B cell (primary cell): ENCODE measurements around the gene MANEA. TPM values are rescaled to one million over a fixed set of nuclear protein-coding genes. Genes with fewer than 3 reads are reported as not detected.

ENCODE experiments used
- ATAC-seq: fragments of 200-7000 bp; cut with Tn5 transposase; one replicate; pipeline ENCODE4 v1.10.0; 2021; ENCODE audit warnings: low read depth, mild to moderate bottlenecking, moderate number of reproducible peaks, moderate library complexity
- CTCF ChIA-PET: fragments of 350-600 bp; sonication (Branson Sonifier 250); formaldehyde crosslinking; loops from one replicate; lab custom pipeline; 2021; ENCODE audit warnings: antibody characterized with exemption, inconsistent platforms; lab: Charles Lee
- POLR2A ChIA-PET: fragments of 350-600 bp; sonication (Branson Sonifier 250); formaldehyde crosslinking; loops from one replicate; lab custom pipeline; 2021; ENCODE audit warnings: antibody characterized with exemption; lab: Charles Lee
- DNase-seq: peaks from one replicate; pipeline ENCODE4 v3.0.0; 2013
- H2AFZ ChIP-seq: 2 replicates; pipeline ENCODE4 v1.6.1; 2012; ENCODE audit warnings: mild to moderate bottlenecking, low read depth, low read length; ENCODE audit not compliant: insufficient read depth, poor library complexity, severe bottlenecking
- H3K27ac ChIP-seq, 2 donors: 1 replicate in 1 of 2; 2 replicates in 1 of 2; pipeline ENCODE4 v1.5.1; 2012 to 2013; ENCODE audit warnings: low read length in 2 of 2, mild to moderate bottlenecking in 2 of 2, moderate library complexity in 1 of 2
- H3K27me3 ChIP-seq, 4 experiments: fragments of 200-600 bp in 1 of 4; sonication (generic) in 1 of 4; replicated peaks in 1 of 4; 1 replicate in 2 of 4; 2 replicates in 2 of 4; pipeline versions ENCODE4 v1.6.1 to v1.7.0; 2013 to 2016; ENCODE audit warnings: low read length in 3 of 4, mild to moderate bottlenecking in 2 of 4, mixed read lengths in 1 of 4, moderate library complexity in 1 of 4; ENCODE audit not compliant: insufficient read depth in 4 of 4, control insufficient read depth in 3 of 4; ENCODE audit errors: control extremely low read depth in 1 of 4
- H3K36me3 ChIP-seq, 2 experiments: replicated peaks in 1 of 2; 1 replicate in 1 of 2; 2 replicates in 1 of 2; pipeline versions ENCODE4 v1.6.1 to v1.7.1; 2013; ENCODE audit warnings: low read length in 1 of 2; ENCODE audit not compliant: insufficient read depth in 2 of 2, control insufficient read depth in 1 of 2; ENCODE audit errors: control extremely low read depth in 1 of 2, extremely low read depth in 1 of 2
- H3K4me1 ChIP-seq, 2 donors: fragments of 200-600 bp in 1 of 2; sonication (generic) in 1 of 2; 1 replicate in 1 of 2; 2 replicates in 1 of 2; pipeline versions ENCODE4 v1.5.1 to v1.6.1; 2013 to 2017; ENCODE audit warnings: low read length in 2 of 2; ENCODE audit not compliant: control insufficient read depth in 2 of 2, insufficient read depth in 2 of 2
- H3K4me2 ChIP-seq: replicated peaks from 2 replicates; pipeline ENCODE3; 2012; ENCODE audit warnings: mild to moderate bottlenecking, low read depth, low read length; ENCODE audit not compliant: poor library complexity, severe bottlenecking
- H3K4me3 ChIP-seq, 5 experiments: fragments of 200-600 bp in 1 of 5; sonication (generic) in 1 of 5; 1 replicate in 3 of 5; 2 replicates in 2 of 5; pipeline versions ENCODE4 v1.5.1 to v1.7.0; 2011 to 2016; ENCODE audit warnings: low read length in 4 of 5, mild to moderate bottlenecking in 4 of 5, low read depth in 2 of 5, control low read depth in 1 of 5, moderate library complexity in 1 of 5; ENCODE audit not compliant: insufficient read depth in 1 of 5; ENCODE audit errors: control extremely low read depth in 1 of 5, extremely low read depth in 1 of 5
- H3K79me2 ChIP-seq: fragments of 200-600 bp; sonication (generic); one replicate; pipeline ENCODE4 v1.6.0; 2016; ENCODE audit warnings: low read length; ENCODE audit not compliant: control insufficient read depth, insufficient read depth
- H3K9ac ChIP-seq: fragments of 200-600 bp; sonication (generic); 2 replicates; pipeline ENCODE4 v1.6.1; 2017; ENCODE audit warnings: mild to moderate bottlenecking, low read length, moderate library complexity
- H3K9me3 ChIP-seq, 3 donors: one replicate each; pipeline versions ENCODE4 v1.6.1 to v1.7.1; 2013; ENCODE audit warnings: low read length in 2 of 3; ENCODE audit not compliant: control insufficient read depth in 2 of 3, insufficient read depth in 1 of 3; ENCODE audit errors: control extremely low read depth in 1 of 3
- H4K20me1 ChIP-seq: 2 replicates; pipeline ENCODE4 v1.6.0; 2012; ENCODE audit warnings: mild to moderate bottlenecking, low read length; ENCODE audit not compliant: insufficient read depth, control insufficient read depth, poor library complexity, severe bottlenecking
- H3K27ac Mint-ChIP-seq: one replicate; pipeline ENCODE4 v1.8.0; 2021; ENCODE audit warnings: mixed read lengths
- H3K27me3 Mint-ChIP-seq: one replicate; pipeline ENCODE4 v1.8.0; 2021; ENCODE audit warnings: mixed read lengths
- H3K4me1 Mint-ChIP-seq: one replicate; pipeline ENCODE4 v1.8.0; 2021; ENCODE audit warnings: mixed read lengths
- H3K4me3 Mint-ChIP-seq: one replicate; pipeline ENCODE4 v1.8.0; 2021; ENCODE audit warnings: mixed read lengths
- H3K9me3 Mint-ChIP-seq: one replicate; pipeline ENCODE4 v1.8.0; 2022; ENCODE audit warnings: mixed read lengths; ENCODE audit not compliant: insufficient read depth
- CTCF ChIP-seq: fragments of 200-600 bp; IDR thresholded peaks from one replicate; pipeline ENCODE4 v1.8.0; 2022; ENCODE audit warnings: antibody characterized with exemption, mild to moderate bottlenecking
- EZH2 ChIP-seq: IDR thresholded peaks from 2 replicates; pipeline ENCODE4 v1.6.1; 2012; ENCODE audit warnings: borderline replicate concordance, low read depth, mild to moderate bottlenecking, moderate library complexity, low read length; ENCODE audit not compliant: insufficient read depth, poor library complexity, severe bottlenecking
- WGBS: methylation state at CpG from one replicate; pipeline ENCODE4 v1.1.5; 2013; ENCODE audit warnings: missing lambda C conversion rate; ENCODE audit not compliant: insufficient coverage; 5-methylcytosine and 5-hydroxymethylcytosine counted together
- intact Hi-C: fragments of 100-400 bp; cut with micrococcal nuclease; formaldehyde crosslinking; loops from one replicate; pipeline ENCODE4 v1.10.0; 2022
- polyA plus RNA-seq: library from polyadenylated mRNA; depleted of rRNA; stranded (reverse); fragments of >200 nt; gene quantifications from 2 replicates; pipeline ENCODE4 v1.2.3, GENCODE V29; 2012
- total RNA-seq, 2 donors: library from RNA; stranded (reverse); fragments of 120-200 nt in 1 of 2; gene quantifications; 1 replicate in 1 of 2; 2 replicates in 1 of 2; pipeline versions ENCODE4 v1.2.3 to v1.2.4, GENCODE V29; 2013 to 2022

MANEA gene
- total and polyA plus RNA-seq, 2 donors (not counting 1 experiment from before 2014, with no cell fraction given): 2.4 to 9.0 TPM

- DNase-seq: no peak
- Histone ChIP-seq H2AFZ (no peak overlapping the region), H3K36me3 (no peaks in the 10 kb centered on the region), H3K9me3 (no peaks in the 10 kb centered on the region), H3K27ac (no peak overlapping the region), H3K79me2 (no peaks in the 10 kb centered on the region), H3K27me3 (no peaks in the 10 kb centered on the region), H4K20me1 (no peaks in the 10 kb centered on the region), H3K4me2 (no peak overlapping the region), H3K9ac (no peak overlapping the region), H3K4me1 (no peaks in the 10 kb centered on the region), H3K4me3 (no peak overlapping the region)
- H3K4me3 Mint-ChIP-seq: no peak overlapping the region
- intact Hi-C loops: no loop called here
- WGBS: 100% methylated on average over 1 of the region's 1 CpG
- no peaks in the 10 kb centered on the region for H3K27me3 Mint-ChIP-seq
- H3K27ac Mint-ChIP-seq: no peak overlapping the region
- H3K9me3 Mint-ChIP-seq: no peaks in the 10 kb centered on the region
- H3K4me1 Mint-ChIP-seq: no peaks in the 10 kb centered on the region
- ChIA-PET CTCF (no interaction called here), POLR2A (no interaction called here)
- TF ChIP-seq CTCF: no peak
- TF ChIP-seq EZH2: no peak
- no peak for ATAC-seq
These were observed 31.2 kb upstream of the MANEA start for GRCh38 chr6:95546148-95546547.

- Histone ChIP-seq H3K27ac (no peak overlapping the region), H4K20me1 (no peaks in the 10 kb centered on the region), H3K9ac (no peak overlapping the region), H3K9me3 (no peaks in the 10 kb centered on the region), H3K79me2 (no peaks in the 10 kb centered on the region), H2AFZ (no peak overlapping the region), H3K36me3 (no peaks in the 10 kb centered on the region), H3K27me3 (no peaks in the 10 kb centered on the region), H3K4me3 (no peak overlapping the region), H3K4me1 (no peaks in the 10 kb centered on the region), H3K4me2 (no peak overlapping the region)
- H3K4me1 Mint-ChIP-seq: no peaks in the 10 kb centered on the region
- H3K27ac Mint-ChIP-seq: no peak overlapping the region
- H3K27me3 Mint-ChIP-seq: no peaks in the 10 kb centered on the region
- no CpG with 5 or more reads among the region's 1 CpG for WGBS
- H3K9me3 Mint-ChIP-seq: no peaks in the 10 kb centered on the region
- POLR2A ChIA-PET: no interaction called here
- intact Hi-C loops: no loop called here
- CTCF ChIA-PET: no interaction called here
- no peak overlapping the region for H3K4me3 Mint-ChIP-seq
- no peak for DNase-seq
- TF ChIP-seq EZH2 (no peak), CTCF (no peak)
- no peak for ATAC-seq
These were observed 30.3 kb upstream of the MANEA start for GRCh38 chr6:95547043-95547442.
